Astrocyte of the spinal cord (primary cell): Measurements from ENCODE around the gene FCHSD2.

Experiments
- DNase-seq: peaks from one replicate; pipeline ENCODE4 v3.0.0; 2011; ENCODE audit warnings: low read depth, low spot score
- H3K4me3 ChIP-seq: 2 replicates; pipeline ENCODE4 v1.5.1; 2011; ENCODE audit warnings: low read depth, mild to moderate bottlenecking, low read length, moderate library complexity
- in situ Hi-C: cut with HindIII; loops from 2 replicates; pipeline ENCODE4 v1.10.0; 2017; ENCODE audit warnings: low sequenced_read_pairs
- TF ChIP-seq, protein P1 (sequence below): IDR thresholded peaks from 2 replicates; pipeline ENCODE4 v1.5.1; 2012; ENCODE audit warnings: low read depth, mild to moderate bottlenecking, low read length, inconsistent platforms

The FCHSD2 gene

DNA sequence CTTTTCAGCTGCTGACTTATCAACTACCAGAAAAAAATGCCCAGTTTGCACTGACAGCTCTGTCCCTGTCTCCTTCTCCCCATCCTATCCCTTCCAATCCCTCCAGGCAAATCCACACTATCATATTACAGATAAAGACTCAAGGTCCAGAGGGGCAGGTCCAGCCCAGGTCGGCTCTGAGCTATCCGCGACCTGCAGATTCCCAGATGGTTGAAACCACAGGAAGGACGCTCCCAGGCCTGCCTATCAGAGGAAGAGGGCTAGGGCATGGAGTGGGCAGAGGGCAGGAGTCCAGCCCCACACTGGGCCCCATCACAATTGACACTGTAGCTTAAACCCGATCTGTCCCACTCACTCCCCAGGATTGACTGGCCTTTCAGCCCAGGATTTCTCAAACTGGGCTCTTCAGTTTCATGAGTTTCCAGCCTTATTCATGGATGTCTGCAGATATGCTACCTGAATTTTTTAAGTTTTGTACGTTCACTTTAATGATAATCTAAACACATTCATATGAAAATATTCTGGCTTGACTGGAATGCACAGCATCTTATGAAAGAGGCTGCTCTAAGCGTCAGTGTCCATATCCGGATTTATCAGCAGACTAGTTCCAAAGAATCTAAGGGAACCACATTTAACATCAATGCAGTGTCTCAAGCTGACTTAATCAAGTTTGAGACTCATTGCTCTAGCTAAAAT lies 16.4 kb upstream of the FCHSD2 start:
- no peak overlapping the region for H3K4me3 ChIP-seq
- in situ Hi-C loops: no loop called here
- no peak for DNase-seq
- TF ChIP-seq, protein P1, sequence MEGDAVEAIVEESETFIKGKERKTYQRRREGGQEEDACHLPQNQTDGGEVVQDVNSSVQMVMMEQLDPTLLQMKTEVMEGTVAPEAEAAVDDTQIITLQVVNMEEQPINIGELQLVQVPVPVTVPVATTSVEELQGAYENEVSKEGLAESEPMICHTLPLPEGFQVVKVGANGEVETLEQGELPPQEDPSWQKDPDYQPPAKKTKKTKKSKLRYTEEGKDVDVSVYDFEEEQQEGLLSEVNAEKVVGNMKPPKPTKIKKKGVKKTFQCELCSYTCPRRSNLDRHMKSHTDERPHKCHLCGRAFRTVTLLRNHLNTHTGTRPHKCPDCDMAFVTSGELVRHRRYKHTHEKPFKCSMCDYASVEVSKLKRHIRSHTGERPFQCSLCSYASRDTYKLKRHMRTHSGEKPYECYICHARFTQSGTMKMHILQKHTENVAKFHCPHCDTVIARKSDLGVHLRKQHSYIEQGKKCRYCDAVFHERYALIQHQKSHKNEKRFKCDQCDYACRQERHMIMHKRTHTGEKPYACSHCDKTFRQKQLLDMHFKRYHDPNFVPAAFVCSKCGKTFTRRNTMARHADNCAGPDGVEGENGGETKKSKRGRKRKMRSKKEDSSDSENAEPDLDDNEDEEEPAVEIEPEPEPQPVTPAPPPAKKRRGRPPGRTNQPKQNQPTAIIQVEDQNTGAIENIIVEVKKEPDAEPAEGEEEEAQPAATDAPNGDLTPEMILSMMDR: no peak

- DNase-seq: peak; percentile 29
Measured at GRCh38 chr11:73157101-73158010, 15.2 kb upstream of the FCHSD2 start.

GRCh38 chr11:73156686-73157085 lies 14.6 kb upstream of the FCHSD2 start:
- TF ChIP-seq, protein P1: no peak
- in situ Hi-C loops: no loop called here
- no peak overlapping the region for H3K4me3 ChIP-seq
- DNase-seq: no peak

More at GRCh38 chr11:73157101-73158010, 15.2 kb upstream of the FCHSD2 start:
- in situ Hi-C loops: no loop called here
- no peak overlapping the region for H3K4me3 ChIP-seq
- TF ChIP-seq, protein P1: no peak

- in situ Hi-C loops: no loop called here
- no peak for DNase-seq
- TF ChIP-seq, protein P1: no peak
- H3K4me3 ChIP-seq: no peak overlapping the region
Measured at GRCh38 chr11:73156114-73156513, 14.0 kb upstream of the FCHSD2 start.

GRCh38 chr11:73155102-73155501 lies 13.0 kb upstream of the FCHSD2 start:
- TF ChIP-seq, protein P1: no peak
- no peak for DNase-seq
- no peak overlapping the region for H3K4me3 ChIP-seq
- in situ Hi-C loops: no loop called here

DNA sequence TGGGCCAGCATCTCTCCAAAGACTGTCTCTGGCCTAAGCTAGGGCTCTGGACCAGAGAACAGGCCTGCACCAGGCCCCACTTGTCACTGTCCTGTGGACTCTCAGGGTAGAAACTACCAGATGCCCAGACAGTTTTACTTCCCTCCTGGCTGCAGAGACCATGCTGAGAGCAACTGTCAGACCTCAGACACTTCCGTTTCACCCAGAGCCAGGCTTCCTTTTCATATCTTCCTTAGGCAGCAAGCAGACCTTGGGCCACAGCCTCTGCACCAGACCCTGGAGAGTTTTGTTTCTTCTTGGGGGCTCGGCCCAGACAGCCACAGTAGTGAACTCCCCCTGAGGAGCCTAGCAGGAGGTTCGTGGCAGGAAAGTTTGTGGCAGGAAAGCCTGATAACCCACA lies 12.1 kb upstream of the FCHSD2 start:
- in situ Hi-C loops: no loop called here
- DNase-seq: no peak
- no peak overlapping the region for H3K4me3 ChIP-seq
- TF ChIP-seq, protein P1: no peak
